H1 (cell line): ENCODE results near the gene ISOC2. TPM values are rescaled to one million over a fixed set of nuclear protein-coding genes. Genes with fewer than 3 reads are reported as not detected.

Experiments
- CTCF ChIA-PET: fragments of 300-600 bp; sonication (Branson Sonifier 250); formaldehyde crosslinking; loops from one replicate; lab custom pipeline; 2021; ENCODE audit not compliant: partially characterized antibody; lab: Charles Lee
- POLR2A ChIA-PET: fragments of 300-600 bp; sonication (Branson Sonifier 250); formaldehyde crosslinking; loops from one replicate; lab custom pipeline; 2021; ENCODE audit warnings: inconsistent platforms; ENCODE audit not compliant: partially characterized antibody; lab: Charles Lee
- DNase-seq, 2 experiments: peaks; one replicate each; pipeline versions ENCODE4 v3.0.0 to v3.0.0-alpha.2; 2010 to 2022; ENCODE audit warnings: low spot score in 2 of 2, low read depth in 1 of 2, mixed read lengths in 1 of 2
- FAIRE-seq: peaks from 2 replicates; lab custom pipeline; 2011; peaks lifted over from hg19 to GRCh38; lab: Jason Lieb, UNC
- H2AFZ ChIP-seq: 2 replicates; pipeline ENCODE4 v1.8.1; 2012; ENCODE audit warnings: low read length, inconsistent platforms
- H2AK5ac ChIP-seq: 2 replicates; pipeline ENCODE4 v1.6.1; 2013; ENCODE audit warnings: low read depth, low read length
- H2BK120ac ChIP-seq: replicated peaks from 2 replicates; pipeline ENCODE3; 2013; ENCODE audit warnings: low read depth, low read length, inconsistent platforms
- H2BK12ac ChIP-seq: 2 replicates; pipeline ENCODE4 v1.6.1; 2013; ENCODE audit warnings: low read depth, low read length
- H2BK15ac ChIP-seq: 2 replicates; pipeline ENCODE4 v1.6.1; 2013; ENCODE audit warnings: low read length
- H2BK20ac ChIP-seq: 2 replicates; pipeline ENCODE4 v1.6.1; 2013; ENCODE audit warnings: low read length
- H2BK5ac ChIP-seq: 2 replicates; pipeline ENCODE4 v1.6.1; 2013; ENCODE audit warnings: low read depth, low read length
- H3K14ac ChIP-seq: 2 replicates; pipeline ENCODE4 v1.6.1; 2013; ENCODE audit warnings: inconsistent platforms; ENCODE audit not compliant: insufficient read length
- H3K18ac ChIP-seq: 2 replicates; pipeline ENCODE4 v1.6.1; 2013; ENCODE audit warnings: low read length; ENCODE audit errors: extremely low read depth
- H3K23ac ChIP-seq: 2 replicates; pipeline ENCODE4 v1.6.1; 2013; ENCODE audit warnings: inconsistent platforms; ENCODE audit not compliant: insufficient read length
- H3K23me2 ChIP-seq: 2 replicates; pipeline ENCODE4 v1.6.1; 2013; ENCODE audit warnings: low read depth, low read length
- H3K27ac ChIP-seq: 2 replicates; pipeline ENCODE4 v1.6.1; 2011; ENCODE audit warnings: low read depth, low read length, inconsistent platforms
- H3K27me3 ChIP-seq, 4 experiments: replicated peaks in 1 of 4; 1 replicate in 1 of 4; 2 replicates in 3 of 4; pipeline versions ENCODE4 v1.6.1 to v1.8.1; 2011 to 2013; ENCODE audit warnings: low read length in 3 of 4, mild to moderate bottlenecking in 3 of 4, inconsistent platforms in 2 of 4, mixed read lengths in 2 of 4, moderate library complexity in 1 of 4; ENCODE audit not compliant: control insufficient read depth in 3 of 4, insufficient read depth in 3 of 4; ENCODE audit errors: extremely low read depth in 1 of 4
- H3K36me3 ChIP-seq, 4 experiments: 2 replicates each; pipeline versions ENCODE4 v1.6.1 to v1.8.1; 2011 to 2013; ENCODE audit warnings: mild to moderate bottlenecking in 4 of 4, low read length in 3 of 4, moderate library complexity in 2 of 4, control low read depth in 1 of 4, inconsistent platforms in 1 of 4; ENCODE audit not compliant: insufficient read depth in 4 of 4, control insufficient read depth in 2 of 4
- H3K4ac ChIP-seq: replicated peaks from 2 replicates; pipeline ENCODE3; 2013; ENCODE audit warnings: low read length, low read depth, mixed read lengths, inconsistent platforms; ENCODE audit not compliant: insufficient read length
- H3K4me1 ChIP-seq, 4 experiments: replicated peaks in 1 of 4; 1 replicate in 1 of 4; 2 replicates in 3 of 4; pipeline versions ENCODE4 v1.6.1 to v1.8.1; 2011 to 2013; ENCODE audit warnings: low read length in 3 of 4, inconsistent platforms in 2 of 4, mixed read lengths in 1 of 4; ENCODE audit not compliant: insufficient read depth in 4 of 4, control insufficient read depth in 3 of 4
- H3K4me2 ChIP-seq, 2 experiments: 2 replicates each; pipeline versions ENCODE4 v1.6.1 to v1.8.1; 2011 to 2013; ENCODE audit warnings: low read depth in 2 of 2, low read length in 2 of 2, control low read depth in 1 of 2, inconsistent platforms in 1 of 2, mild to moderate bottlenecking in 1 of 2; ENCODE audit not compliant: insufficient read depth in 1 of 2
- H3K4me3 ChIP-seq, 4 experiments: fragments of 200-600, 300-600 bp in 1 of 4; sonication (generic), shearing (Covaris generic), sonication (Bioruptor Twin) in 1 of 4; 2 replicates each; pipeline versions ENCODE4 v1.5.1 to v1.8.1; 2011 to 2016; ENCODE audit warnings: low read length in 4 of 4, low read depth in 3 of 4, control low read depth in 2 of 4, inconsistent platforms in 2 of 4, mild to moderate bottlenecking in 2 of 4, mixed read lengths in 1 of 4, moderate library complexity in 1 of 4; ENCODE audit not compliant: insufficient read depth in 2 of 4; ENCODE audit errors: extremely low read depth in 1 of 4
- H3K56ac ChIP-seq: replicated peaks from 2 replicates; pipeline ENCODE3; 2013; ENCODE audit warnings: low read depth, mild to moderate bottlenecking, mixed read lengths, low read length, inconsistent platforms; ENCODE audit not compliant: insufficient read length
- H3K79me1 ChIP-seq: 2 replicates; pipeline ENCODE4 v1.6.1; 2013; ENCODE audit warnings: low read depth, low read length, control low read depth
- H3K79me2 ChIP-seq, 2 experiments: 2 replicates each; pipeline versions ENCODE4 v1.6.1 to v1.8.1; 2012 to 2013; ENCODE audit warnings: low read length in 2 of 2, mild to moderate bottlenecking in 2 of 2, inconsistent platforms in 1 of 2; ENCODE audit not compliant: insufficient read depth in 2 of 2, control insufficient read depth in 1 of 2
- H3K9ac ChIP-seq, 4 experiments: replicated peaks in 1 of 4; 1 replicate in 1 of 4; 2 replicates in 3 of 4; pipeline versions ENCODE4 v1.6.1 to v1.8.1; 2011 to 2013; ENCODE audit warnings: low read depth in 3 of 4, low read length in 3 of 4, control low read depth in 2 of 4, mild to moderate bottlenecking in 2 of 4, moderate library complexity in 2 of 4, inconsistent platforms in 1 of 4; ENCODE audit errors: extremely low read depth in 1 of 4
- H3K9me3 ChIP-seq, 2 experiments: 2 replicates each; pipeline versions ENCODE4 v1.6.1 to v1.8.1; 2012 to 2013; ENCODE audit warnings: mild to moderate bottlenecking in 2 of 2, moderate library complexity in 2 of 2, control low read depth in 1 of 2, inconsistent platforms in 1 of 2, low read depth in 1 of 2, low read length in 1 of 2, mixed read lengths in 1 of 2; ENCODE audit not compliant: insufficient read depth in 2 of 2
- H4K20me1 ChIP-seq, 2 experiments: replicated peaks in 1 of 2; 2 replicates each; pipeline versions ENCODE3 to v1.8.1; 2011 to 2013; ENCODE audit warnings: inconsistent platforms in 2 of 2, low read length in 2 of 2, mild to moderate bottlenecking in 1 of 2; ENCODE audit not compliant: insufficient read depth in 2 of 2, control insufficient read depth in 1 of 2
- H4K5ac ChIP-seq: 2 replicates; pipeline ENCODE4 v1.6.1; 2013; ENCODE audit warnings: low read length, low read depth, mixed read lengths, inconsistent platforms; ENCODE audit not compliant: insufficient read length
- H4K8ac ChIP-seq: 2 replicates; pipeline ENCODE4 v1.8.0; 2013; ENCODE audit warnings: mild to moderate bottlenecking, moderate library complexity, low read length, inconsistent platforms; ENCODE audit not compliant: insufficient read depth; ENCODE audit errors: extremely low read depth
- H4K91ac ChIP-seq: replicated peaks from 2 replicates; pipeline ENCODE3; 2013; ENCODE audit warnings: low read length, mixed read lengths, inconsistent platforms; ENCODE audit not compliant: insufficient read length
- CREB1 ChIP-seq: IDR thresholded peaks from 2 replicates; pipeline ENCODE4 v1.6.1; 2012; ENCODE audit warnings: inconsistent platforms
- CTCF ChIP-seq, 3 experiments: IDR thresholded peaks; 1 replicate in 2 of 3; 2 replicates in 1 of 3; pipeline versions ENCODE4 v1.5.1 to v1.6.1; 2011; ENCODE audit warnings: low read length in 3 of 3, mild to moderate bottlenecking in 3 of 3, inconsistent platforms in 2 of 3, low read depth in 1 of 3, moderate library complexity in 1 of 3; ENCODE audit not compliant: insufficient read depth in 1 of 3; ENCODE audit errors: control extremely low read depth in 1 of 3
- EGR1 ChIP-seq: IDR thresholded peaks from 2 replicates; pipeline ENCODE4 v1.6.1; 2011; ENCODE audit warnings: low read depth, low read length, borderline replicate concordance
- KDM4A ChIP-seq: IDR thresholded peaks from one replicate; pipeline ENCODE4 v1.7.1; 2012; ENCODE audit warnings: low read depth, mild to moderate bottlenecking, moderate library complexity, low read length, inconsistent platforms; ENCODE audit not compliant: severe bottlenecking
- NANOG ChIP-seq: IDR thresholded peaks from 2 replicates; pipeline ENCODE4 v1.6.1; 2011; ENCODE audit warnings: low read length, low read depth, mild to moderate bottlenecking, inconsistent platforms; ENCODE audit not compliant: insufficient read depth, poor library complexity, severe bottlenecking
- POU5F1 ChIP-seq: IDR thresholded peaks from 2 replicates; pipeline ENCODE4 v1.6.1; 2011; ENCODE audit warnings: low read depth, mild to moderate bottlenecking, low read length, moderate library complexity
- SIN3A ChIP-seq, 2 experiments: IDR thresholded peaks in 1 of 2; conservative IDR thresholded peaks in 1 of 2; 2 replicates each; pipeline ENCODE4 v1.6.1; 2011 to 2012; ENCODE audit warnings: low read length in 2 of 2, improper control_type of control experiment in 1 of 2, low read depth in 1 of 2, mild to moderate bottlenecking in 1 of 2
- SP2 ChIP-seq: IDR thresholded peaks from 2 replicates; pipeline ENCODE4 v1.6.1; 2012; ENCODE audit warnings: mild to moderate bottlenecking, low read length, inconsistent platforms
- TCF12 ChIP-seq: IDR thresholded peaks from 2 replicates; pipeline ENCODE4 v1.6.1; 2011; ENCODE audit warnings: low read depth, mild to moderate bottlenecking, low read length
- WGBS, 2 experiments: shearing (Covaris generic) in 1 of 2; methylation state at CpG; one replicate each; pipeline versions ENCODE4 v1.1.6 to v1.1.7; 2013 to 2015; ENCODE audit warnings: low lambda C conversion rate in 2 of 2, mixed read lengths in 2 of 2, inconsistent platforms in 1 of 2, low coverage in 1 of 2, missing lambda C conversion rate in 1 of 2; ENCODE audit not compliant: insufficient replicate concordance in 2 of 2, insufficient coverage in 1 of 2, insufficient read length in 1 of 2; ENCODE audit errors: extremely low coverage in 1 of 2, missing lambda C conversion rate in 1 of 2; 5-methylcytosine and 5-hydroxymethylcytosine counted together
- polyA plus RNA-seq, 7 experiments: library from polyadenylated mRNA; depleted of rRNA in 3 of 7; stranded (reverse) in 5 of 7; unstranded in 2 of 7; fragments of >200 nt in 5 of 7; fragments of 200-250 nt in 2 of 7; gene quantifications; 1 replicate in 5 of 7; 2 replicates in 1 of 7; 4 replicates in 1 of 7; pipeline versions ENCODE4 v1.2.1 to v1.2.3, GENCODE V29; 2011 to 2013; ENCODE audit warnings: missing spikeins in 2 of 7, mixed read lengths in 2 of 7
- total RNA-seq: library from RNA; stranded (reverse); fragmentation: NEBNext Ultra II Directional; extraction: Animal tissue kit (Norgen Biotek cat#: 25700); gene quantifications from 2 replicates; pipeline ENCODE4 v1.2.1, GENCODE V29; 2021

Gene ISOC2
- total and polyA plus RNA-seq, 2 of the 8 experiments (the other 6 are each of a cell fraction or from before 2014, with no cell fraction given), result 96.9 to 152 TPM

GRCh38 chr19:55503502-55504251 lies 42.2 kb upstream of the ISOC2 start:
- H4K8ac ChIP-seq, result no peak overlapping the region; the same call in 1 of the 2 replicates
- no peak overlapping the region for H4K91ac ChIP-seq
- H3K4me3 ChIP-seq, result peak overlapping the region in 1 of 4 experiments; percentile 43; a peak in 2 of 8 replicates
- H3K9ac ChIP-seq, result no peak overlapping the region
- H3K18ac ChIP-seq, result peak overlapping the region; percentile 71; the same call in 1 of the 2 replicates
- H2AK5ac ChIP-seq, result no peak overlapping the region
- peaks cover 8 to 9% of the 10 kb centered on the region in 2 experiments; a peak in 3 of 4 replicates for H3K9me3 ChIP-seq
- no peak overlapping the region for H2BK20ac ChIP-seq
- no peak overlapping the region for H2BK120ac ChIP-seq
- no peak for FAIRE-seq
- H3K4ac ChIP-seq, result no peak overlapping the region
- no peaks in the 10 kb centered on the region for H3K79me2 ChIP-seq
- H2BK5ac ChIP-seq, result no peak overlapping the region
- no peaks in the 10 kb centered on the region for H3K4me1 ChIP-seq
- 14% methylated on average over 52 of the region's 64 CpGs; no CpG with 5 or more reads in 1 of the 2 experiments for WGBS, 2 experiments
- no peak overlapping the region for H4K5ac ChIP-seq
- peak overlapping the region in 1 of 2 experiments; percentile 55; a peak in 3 of 4 replicates for H3K4me2 ChIP-seq
- H2AFZ ChIP-seq, result no peak overlapping the region
- H3K23ac ChIP-seq, result no peak overlapping the region
- ChIA-PET CTCF (interaction anchor here (0.7 to 2.7 kb wide), 42 partner anchors 9 to 1065 kb away, joined by 3 to 31 read pairs (median 5); partner anchors contain the start of genes ISOC2, NAT14, SBK3 and ZNF628), POLR2A (interaction anchor here (0.6 to 2.6 kb wide), 7 partner anchors 10 to 96 kb away, joined by 3 to 15 read pairs (median 3); partner anchors contain the start of genes FIZ1, NAT14 and UBE2S)
- no peaks in the 10 kb centered on the region for H4K20me1 ChIP-seq
- no peak overlapping the region for H3K14ac ChIP-seq
- no peaks in the 10 kb centered on the region for H3K79me1 ChIP-seq
- no peaks in the 10 kb centered on the region for H3K23me2 ChIP-seq
- no peak overlapping the region for H2BK15ac ChIP-seq
- peak; percentile 78 to 100 for DNase-seq
- H2BK12ac ChIP-seq, result no peak overlapping the region
- peaks cover 0 to 3% (median 0%) of the 10 kb centered on the region in 4 experiments; a peak in 1 of 8 replicates for H3K36me3 ChIP-seq
- H3K27ac ChIP-seq, result no peak overlapping the region
- H3K27me3 ChIP-seq, result peaks cover 11 to 23% (median 17%) of the 10 kb centered on the region in 4 experiments
- no peak overlapping the region for H3K56ac ChIP-seq
- peak; percentile 98 for TF ChIP-seq KDM4A
- no peak for TF ChIP-seq SIN3A (conservative IDR thresholded peaks at IDR 0.05 in 1 of 2, IDR thresholded peaks at IDR 0.05 in 1 of 2; ENCODE audit: low read depth in 1 of 2, low read length in 2 of 2)
- TF ChIP-seq CTCF (IDR thresholded peaks at IDR 0.05; ENCODE audit: control extremely low read depth in 1 of 3, insufficient read depth in 1 of 3, low read depth in 1 of 3, low read length in 3 of 3), result peak; percentile 95 to 98 (median 95)
- no peak for TF ChIP-seq NANOG
- no peak for TF ChIP-seq POU5F1
- TF ChIP-seq CREB1, result peak; percentile 96
- no peak for TF ChIP-seq TCF12
- no peak for TF ChIP-seq EGR1
- no peak for TF ChIP-seq SP2
